Non-pigmented ciliary epithelial cell (primary cell): ENCODE data around the gene TTLL6.
"Not testable (repeated sequence)": the region's sequence is repeated elsewhere in the genome, so short reads cannot be mapped to it uniquely, and the experiment has no call there.

Experiments used
- DNase-seq: peaks from one replicate; pipeline ENCODE4 v3.0.0-alpha.2; 2010; ENCODE audit warnings: low read depth

TTLL6 gene

DNA sequence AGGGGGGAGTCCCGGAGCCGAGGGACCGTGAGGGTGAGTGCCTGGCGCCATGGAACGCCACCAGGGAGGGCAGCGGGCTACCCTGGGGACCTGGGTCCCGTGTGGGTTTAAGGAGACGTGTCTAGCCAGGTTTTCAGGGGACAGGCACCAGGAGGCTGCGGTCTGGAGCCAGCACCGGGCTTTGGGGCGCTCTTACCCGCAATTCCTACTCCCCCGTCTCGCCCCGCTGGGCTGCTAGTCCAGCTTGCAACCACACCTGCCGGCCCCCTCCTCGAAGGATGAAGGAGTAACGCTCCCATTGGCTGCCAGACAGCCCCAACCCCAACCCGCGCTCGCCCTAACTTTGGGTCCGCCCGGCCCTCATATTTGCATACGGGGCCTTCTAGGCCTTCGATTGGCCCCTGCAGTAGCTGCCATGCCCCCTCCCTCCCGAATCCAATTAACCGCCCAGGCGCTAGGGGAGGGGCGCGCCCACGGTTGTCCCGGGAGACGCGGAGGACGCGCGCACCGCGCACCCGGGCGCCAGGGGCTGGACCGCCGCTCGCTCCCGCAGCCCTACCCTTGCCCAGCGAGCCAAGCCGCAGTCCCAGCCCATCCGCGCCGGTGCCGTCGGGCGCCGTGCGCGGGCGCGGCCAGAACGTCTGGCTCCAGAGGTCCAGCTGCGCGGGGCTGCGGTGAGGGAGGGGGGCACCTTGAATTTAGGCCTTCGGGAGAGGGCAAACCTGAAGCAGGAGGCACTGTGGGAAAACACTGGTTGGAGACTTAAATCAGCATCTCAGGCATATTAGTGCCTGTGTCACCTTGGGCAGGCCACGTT, at the start of gene TTLL6:
Gene TTLL6 (minus strand): TSS at position 456 of the 817 bp plus-strand sequence. CDS start 157 bp downstream, at position 299.
- no peak for DNase-seq

DNA sequence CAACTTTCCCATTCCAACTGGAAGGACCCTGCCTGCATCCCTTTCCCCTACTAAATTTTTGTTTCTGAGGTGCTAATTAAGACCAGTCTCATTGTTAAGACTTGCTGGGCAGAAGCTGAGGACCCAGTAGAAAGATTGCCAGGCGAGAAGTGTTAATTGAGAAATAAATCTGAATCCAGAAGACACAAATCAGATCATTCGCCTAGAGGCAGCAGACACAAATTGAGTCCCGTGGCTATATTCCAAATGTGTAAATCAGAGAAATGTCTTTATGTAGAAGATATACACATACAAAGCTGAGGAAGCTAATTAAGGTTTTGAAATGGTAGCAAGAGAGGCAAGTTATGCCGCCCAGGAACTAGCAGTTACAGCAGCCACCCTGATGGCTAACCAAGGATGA, 43.4 kb upstream of the TTLL6 start:
- no peak for DNase-seq

DNA sequence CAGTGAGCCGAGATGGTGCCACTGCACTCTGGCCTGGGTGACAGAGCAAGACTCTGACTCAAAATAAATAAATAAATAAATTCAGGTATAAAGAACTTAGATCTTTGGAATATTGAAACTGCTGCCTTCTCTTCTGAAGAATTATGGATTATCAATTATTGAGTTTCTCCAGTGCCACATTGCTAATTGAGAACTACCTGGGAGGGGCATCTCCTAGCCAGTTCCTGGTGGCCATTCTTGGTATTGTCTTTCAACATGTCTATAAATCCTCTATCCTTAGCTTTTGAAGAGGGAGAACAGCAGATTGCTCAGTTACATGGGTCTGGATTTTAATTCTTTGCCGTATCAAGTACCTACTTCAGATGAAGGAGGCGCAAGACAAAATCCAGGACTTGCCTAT, 43.0 kb upstream of the TTLL6 start:
- no peak for DNase-seq

DNA sequence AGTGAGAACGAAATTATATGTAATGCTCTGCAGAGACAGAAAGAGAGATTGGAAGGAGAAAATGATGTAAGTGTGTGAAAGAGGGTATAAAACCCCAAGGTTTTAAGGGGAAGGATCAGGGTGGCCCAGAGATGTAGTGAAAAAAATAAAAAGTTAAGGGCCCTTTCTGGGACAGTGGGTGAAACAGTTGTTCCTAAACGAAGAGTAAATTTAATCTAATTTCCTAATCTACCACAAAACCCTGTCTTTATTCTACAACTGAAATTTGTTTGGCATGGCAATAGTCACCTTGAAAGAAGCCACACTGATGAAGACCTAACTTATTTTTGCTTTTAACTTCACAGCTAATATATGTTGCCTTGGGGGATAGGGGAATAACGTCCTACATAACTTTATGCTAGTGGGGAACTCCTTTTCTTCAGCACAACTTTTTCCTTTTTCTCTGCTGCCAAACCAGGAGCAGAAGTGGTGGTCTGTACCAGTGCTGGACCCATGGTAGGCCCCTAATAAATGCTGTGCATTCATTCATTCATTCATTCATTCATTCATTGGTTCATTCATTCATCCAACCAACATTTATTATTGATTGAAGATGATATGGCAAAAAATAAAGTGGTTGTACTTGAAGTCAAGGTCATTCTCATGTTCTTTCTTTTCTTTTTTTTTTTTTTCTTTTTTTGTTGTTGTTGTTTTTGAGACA, 39.2 kb upstream of the TTLL6 start:
- no peak for DNase-seq

DNA sequence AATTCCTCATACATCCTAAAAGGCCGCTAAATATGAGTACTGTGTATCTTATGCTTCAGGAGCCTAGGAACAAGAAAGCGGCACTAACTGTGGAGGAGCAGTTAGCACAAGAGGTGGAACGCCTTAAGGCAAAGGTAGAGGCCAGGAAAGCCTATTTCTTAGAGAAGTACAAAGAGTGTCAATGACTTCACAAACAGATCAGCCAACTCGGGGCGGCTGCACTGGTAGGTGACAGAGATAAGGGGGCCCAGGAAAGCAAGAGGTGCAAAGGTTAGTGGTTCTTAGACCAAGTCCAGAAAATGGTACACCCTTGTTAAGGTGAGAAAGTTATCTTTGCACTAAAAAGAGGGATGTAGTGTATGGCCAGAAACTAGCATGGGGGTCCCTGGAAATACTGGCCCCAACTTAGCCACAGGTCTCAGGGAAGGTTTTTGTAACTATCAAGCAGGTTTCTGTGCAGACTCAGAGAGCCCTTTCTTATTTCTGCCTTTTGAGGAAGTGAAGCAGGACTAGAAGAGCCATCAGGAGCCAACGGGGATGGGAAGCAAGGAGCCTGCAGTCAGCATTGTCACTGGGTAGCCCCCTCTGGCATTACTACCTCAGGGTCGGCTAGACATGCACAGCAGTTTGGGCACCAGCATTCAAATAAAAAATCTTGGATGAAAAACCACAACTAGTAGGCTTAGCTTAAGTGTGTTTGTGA, 37.9 kb upstream of the TTLL6 start:
- no peak for DNase-seq

DNA sequence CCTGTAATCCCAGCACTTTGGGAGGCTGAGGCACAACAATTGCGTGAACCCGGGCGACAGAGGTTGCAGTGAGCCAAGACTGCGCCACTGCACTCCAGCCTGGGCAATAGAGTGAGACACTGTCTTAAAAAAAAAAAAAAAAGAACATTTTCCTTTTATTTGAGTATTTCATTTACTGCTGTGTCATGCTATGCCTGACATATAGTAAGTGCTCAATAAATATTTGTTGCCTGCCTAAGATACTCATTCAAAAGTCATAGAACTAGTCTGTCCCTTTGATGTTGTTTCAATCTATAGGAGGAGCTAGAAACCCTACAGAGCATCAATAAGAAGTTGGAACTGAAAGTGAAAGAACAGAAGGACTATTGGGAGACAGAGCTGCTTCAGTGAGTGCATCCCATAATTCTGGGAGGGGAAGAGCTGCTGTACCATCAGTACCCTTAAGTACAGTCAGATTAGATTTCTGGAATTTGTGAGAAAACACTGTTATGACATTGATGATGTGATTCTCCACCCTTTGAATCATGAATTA, 33.8 kb upstream of the TTLL6 start:
- DNase-seq: no peak

DNA sequence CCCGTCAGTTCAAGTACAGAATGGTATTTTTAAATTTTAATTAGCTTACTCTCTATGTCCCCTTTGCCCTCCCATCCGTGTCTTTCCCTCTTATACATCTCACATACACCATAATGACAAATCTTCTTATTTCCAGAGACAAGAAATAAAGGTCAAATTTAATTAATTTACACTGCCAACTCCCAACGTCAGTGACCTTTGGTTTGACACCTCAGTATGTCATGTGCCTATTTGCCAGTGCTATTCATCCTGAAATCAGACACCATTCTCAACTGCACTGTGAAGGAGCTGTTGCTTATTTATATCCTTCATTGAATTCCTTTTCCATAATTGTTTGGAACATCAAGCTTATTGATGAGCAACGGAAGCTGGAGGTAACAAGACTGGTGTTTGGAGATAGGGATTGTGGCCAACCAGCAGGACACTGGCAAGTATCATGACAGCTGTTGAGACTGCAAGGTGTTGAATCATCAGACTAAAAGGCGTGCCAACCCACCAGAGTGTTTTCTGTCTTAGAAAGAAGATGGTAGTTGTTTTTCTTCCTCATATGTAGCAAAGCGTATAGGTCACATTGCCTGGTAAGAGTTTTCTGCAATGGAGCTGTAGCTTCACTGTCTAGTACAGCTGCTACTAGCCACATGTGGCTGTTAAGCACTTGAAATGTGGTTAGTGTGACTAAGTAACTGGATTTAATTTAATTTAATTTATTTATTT, 26.3 kb upstream of the TTLL6 start:
- no peak for DNase-seq

DNA sequence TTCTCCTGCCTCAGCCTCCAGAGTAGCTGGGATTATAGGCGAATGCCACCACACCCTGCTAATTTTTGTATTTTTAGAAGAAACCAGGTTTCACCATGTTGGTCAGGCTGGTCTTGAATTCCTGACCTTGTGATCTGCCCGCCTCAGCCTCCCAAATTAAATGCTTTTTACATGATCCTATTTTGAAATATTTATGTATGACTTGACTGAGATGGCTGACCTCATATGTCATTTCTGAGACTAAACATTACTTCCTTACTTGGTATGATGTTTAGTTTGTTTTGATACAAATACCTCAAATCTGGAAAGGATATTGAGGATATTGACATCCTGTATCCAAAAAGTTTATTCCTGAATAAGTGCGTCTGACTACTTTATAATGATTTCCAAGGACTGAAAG, 25.7 kb upstream of the TTLL6 start:
- no peak for DNase-seq

DNA sequence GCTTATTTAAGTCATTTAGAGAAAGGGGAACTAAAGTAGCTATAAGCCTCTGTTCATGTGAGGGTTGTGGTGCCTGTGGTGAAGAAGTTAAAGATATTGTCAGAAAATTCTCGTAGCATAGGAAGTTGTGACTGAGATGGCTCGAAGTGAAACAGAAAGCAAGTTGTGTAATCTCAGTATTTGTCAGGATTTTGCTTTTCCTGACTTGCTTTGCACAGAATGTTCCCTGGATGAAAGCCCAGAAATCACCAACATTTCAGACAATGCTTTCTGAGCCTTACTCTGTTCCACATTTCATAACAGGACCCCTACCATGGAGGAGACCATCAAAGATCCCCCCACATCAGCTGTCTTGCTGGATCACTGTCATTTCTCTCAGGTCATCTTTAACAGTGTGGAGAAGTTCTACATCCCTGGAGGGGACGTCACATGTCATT, 24.4 kb upstream of the TTLL6 start:
- no peak for DNase-seq

DNA sequence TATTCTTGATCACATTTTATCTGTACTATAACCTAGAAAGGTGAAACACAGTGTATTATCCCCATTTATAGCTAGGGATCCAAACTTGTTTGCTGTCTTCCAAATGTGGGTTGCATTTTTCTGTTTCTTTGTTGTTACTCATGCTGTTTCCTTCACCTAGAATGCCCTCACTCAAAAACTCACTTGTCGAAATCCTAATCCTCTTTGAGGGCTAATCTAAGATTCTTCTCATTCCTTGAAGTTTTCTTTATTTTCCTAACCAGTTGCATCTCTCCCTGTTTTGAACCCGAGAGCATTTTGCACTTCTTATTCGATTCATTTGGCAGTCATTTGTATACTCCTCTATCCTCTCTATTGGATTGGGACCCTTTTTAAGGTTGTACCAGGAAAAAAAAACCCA, 23.4 kb upstream of the TTLL6 start:
- DNase-seq: no peak

DNA sequence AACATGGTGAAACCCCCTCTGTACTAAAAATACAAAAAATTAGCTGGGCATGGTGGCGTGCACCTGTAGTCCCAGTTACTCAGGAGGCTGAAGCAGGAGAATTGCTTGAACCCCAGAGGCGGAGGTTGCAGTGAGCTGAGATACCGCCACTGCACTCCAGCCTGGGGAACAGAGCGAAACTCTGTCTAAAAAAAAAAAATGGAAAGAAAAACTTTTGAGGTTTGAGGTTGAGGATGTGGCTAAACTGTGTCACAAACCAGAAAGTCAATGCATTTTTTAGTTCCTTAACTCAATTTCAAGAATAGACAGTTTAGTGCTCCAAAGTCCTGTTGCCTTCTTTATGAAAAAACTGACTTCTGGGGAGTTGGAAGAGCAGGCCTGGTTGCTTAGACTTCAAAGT, 20.4 kb upstream of the TTLL6 start:
- not testable (repeated sequence) for DNase-seq

DNA sequence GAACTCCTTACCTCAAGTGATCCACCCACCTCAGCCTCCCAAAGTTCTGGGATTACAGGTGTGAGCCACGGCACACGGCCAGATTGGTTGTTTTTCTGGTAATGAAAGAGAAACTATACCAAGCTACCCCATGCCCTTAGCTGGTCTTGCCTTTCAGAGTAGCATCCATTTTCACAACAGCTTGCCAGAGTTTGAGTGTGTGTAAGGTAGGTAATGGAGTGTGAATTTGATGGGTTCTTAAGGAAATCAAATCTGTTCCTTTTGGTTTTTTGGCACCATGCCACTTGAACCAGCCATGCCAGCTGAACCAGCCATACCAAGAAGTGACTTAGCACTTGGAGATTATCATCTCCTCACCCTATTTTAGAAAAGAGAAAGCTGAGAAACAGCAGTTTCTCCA, 18.9 kb upstream of the TTLL6 start:
- no peak for DNase-seq

DNA sequence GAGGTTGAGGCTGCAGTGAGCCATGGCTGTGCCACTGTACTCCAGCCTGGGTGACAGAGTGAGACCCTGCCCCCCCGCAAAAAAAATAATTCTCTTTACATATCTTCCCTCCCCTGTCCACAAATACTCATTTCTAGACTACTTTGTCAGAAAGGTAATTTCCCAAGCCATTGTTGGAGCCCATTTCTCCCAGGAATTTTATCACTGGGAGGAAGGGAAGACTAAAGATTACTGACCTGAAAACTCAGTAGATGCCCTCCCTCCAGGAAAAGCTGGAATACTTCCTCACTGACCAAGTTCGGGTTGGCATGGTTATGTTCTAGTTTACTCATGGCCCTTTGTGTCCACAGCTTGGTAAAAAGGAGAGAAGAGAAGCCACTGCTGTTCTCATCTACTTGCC, 17.9 kb upstream of the TTLL6 start:
- no peak for DNase-seq

DNA sequence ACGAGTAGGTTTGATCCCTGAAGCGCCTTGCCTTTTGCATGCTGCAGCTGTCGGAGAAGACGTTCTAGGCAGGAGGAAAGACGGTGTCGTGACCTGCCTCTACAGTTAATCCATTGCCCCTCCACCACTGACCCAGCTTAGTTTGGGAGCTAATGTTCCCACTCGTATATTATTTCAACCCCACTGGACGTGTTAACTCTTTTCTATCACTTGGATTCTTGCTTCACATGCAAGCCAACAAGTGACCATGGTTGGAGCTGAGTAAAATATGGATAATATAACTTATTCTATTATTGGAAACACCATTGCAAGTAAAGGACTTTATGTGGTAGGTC, 14.5 kb upstream of the TTLL6 start:
- DNase-seq: no peak

DNA sequence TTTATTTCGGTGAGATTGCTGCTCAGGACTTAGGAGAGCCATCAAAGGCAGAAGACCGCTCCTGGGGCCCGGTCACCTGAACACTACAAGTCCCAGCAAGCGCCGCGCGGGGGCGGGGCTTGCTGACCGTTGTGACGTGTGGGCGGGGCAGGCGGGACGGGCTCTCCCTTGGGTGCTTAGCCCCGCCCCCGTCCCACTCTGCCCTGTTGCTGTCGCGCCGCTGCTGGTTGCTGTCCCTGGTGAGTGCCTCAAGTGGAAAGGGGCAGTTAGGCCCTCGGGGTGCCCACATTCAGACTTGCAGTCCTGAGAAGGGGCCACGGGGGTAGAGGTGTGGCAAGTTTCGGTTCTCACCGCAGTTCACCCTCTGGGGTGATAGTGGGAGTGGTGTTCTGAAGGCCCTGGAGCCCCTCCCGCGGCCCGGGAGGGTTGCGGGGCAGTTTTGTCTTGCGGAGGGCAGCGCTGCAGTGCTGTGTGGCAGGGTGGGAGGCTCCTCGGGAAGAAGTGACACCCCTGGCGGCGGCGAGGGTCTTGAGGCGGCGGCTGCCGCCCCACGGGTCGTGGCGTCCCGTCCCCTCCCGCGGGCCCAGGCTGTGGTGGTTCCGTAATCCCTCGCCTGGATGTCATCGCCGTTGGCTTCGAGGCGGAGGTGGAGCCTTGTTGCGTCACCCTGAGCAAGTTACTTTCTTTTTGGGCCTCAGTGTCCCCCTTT, 14.0 kb upstream of the TTLL6 start, which contains the start of gene CALCOCO2:
Gene CALCOCO2 (plus strand): TSS at position 196 of the 709 bp plus-strand sequence. CDS start 10,673 bp downstream, outside the sequence.
- no peak for DNase-seq

DNA sequence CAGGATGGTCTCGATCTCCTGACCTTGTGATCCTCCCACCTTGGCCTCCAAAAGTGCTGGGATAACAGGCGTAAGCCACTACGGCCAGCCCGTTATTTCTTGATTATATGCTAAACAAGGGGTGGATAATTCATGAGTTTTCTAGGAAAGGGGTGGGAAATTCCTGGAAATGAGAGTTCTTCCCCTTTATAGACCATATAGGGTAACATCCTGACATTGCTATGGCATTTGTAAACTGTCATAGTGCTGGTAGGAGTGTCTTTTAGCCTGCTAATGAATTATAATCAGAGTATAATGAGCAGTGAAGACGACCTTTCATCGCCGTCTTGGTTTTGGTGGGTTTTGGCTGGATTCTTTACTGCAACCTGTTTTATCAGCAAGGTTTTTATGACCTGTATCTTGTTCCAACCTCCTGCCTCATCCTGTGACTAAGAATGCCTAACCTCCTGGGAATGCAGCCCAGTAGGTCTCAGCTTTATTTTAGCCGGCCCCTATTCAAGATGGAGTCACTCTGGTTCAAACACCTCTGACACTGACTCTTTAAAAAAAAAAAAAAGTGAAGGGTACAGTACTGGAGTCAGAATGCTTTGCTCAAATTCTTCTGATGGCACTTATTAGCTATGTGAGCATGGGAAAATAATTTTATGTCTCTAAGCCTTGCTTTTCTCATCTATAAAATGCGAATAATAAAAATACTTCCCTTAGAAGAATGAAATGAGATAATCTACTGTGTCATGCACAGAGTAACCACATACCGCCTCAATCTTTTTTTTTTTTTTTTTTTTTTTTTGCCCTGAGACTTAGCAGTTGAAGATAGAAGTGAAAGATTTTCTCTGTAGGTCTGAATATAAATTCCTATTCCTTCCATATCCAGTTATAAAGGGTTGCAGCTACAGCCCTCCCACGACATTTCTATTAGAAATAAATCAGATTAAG, 8.7 kb upstream of the TTLL6 start:
- DNase-seq: no peak

DNA sequence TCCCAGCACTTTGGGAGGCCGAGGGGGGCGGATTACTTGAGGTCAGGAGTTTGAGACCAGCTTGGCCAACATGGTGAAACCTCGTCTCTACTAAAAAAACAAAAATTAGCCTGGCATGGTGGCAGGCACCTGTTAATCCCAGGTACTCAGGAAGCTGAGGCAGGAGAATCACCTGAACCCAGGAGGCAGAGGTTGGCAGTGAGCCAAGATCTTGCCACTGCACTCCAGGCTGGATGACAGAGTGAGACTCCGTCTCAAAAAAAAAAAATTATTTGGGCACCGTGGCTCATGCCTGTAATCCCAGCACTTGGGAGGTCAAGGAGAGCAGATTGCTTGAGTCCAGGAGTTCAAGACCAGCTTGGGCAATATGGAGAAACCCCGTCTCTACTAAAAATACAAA, 3.9 kb upstream of the TTLL6 start:
- not testable (repeated sequence) for DNase-seq

DNA sequence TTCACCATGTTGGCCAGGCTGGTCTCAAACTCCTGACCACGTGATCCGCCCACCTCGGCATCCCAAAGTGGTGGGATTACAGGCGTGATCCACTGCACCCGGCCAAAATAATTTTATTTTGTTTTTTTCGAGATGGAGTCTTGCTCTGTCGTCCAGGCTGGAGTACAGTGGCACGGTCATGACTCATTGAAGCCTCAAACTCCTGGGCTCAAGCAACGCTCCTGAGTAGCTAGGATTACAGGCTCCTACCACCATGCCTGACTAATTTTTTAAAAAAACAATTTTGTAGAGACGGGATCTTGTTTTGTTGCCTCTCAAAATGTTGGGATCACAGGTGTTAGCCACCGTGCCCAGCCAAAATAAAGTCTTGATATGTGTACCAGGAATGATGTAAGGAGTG, 2.4 kb upstream of the TTLL6 start:
- DNase-seq: no peak

DNA sequence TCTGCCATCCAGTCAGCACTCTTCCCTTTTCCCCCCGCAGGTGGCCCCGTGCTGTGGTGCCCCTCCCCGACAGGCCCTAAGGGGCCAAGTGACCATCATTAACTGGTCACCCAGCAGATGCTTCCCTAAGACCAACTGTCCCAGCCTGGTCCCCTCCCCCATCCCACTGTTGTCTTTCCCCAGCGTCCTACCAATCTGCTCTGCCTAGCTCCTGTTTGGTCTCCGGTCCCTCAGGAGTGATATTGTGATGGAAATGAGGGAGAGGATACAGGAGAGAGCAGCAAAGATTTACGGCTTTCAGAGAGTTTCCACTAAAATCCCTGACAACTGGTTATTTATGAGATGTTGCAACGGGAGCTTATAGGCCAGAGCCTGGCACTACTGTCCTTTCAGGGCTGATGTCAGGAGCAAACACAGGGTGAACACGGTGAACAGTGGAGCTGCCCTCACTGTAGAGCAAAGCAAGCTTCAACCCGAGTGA, 1.4 kb upstream of the TTLL6 start:
- no peak for DNase-seq

DNA sequence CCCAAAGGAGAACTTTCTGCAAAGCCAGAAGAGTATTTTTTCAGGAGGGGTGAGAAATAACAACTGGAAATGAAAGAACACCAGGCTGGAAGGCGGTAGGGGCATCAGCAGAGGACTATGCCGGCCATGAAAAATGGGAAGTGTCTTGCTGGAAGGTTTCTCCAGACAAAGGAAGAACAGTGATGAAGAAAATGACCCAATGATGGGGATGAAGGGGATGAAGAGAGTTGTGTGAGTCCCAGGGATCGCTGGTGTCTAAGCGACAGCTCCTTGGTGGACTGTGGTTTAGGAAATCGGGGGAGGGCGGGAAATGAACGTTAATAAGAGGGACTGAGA, 623 bp downstream of the TTLL6 start:
- no peak for DNase-seq
